ENCODE measurements around the gene TYR. TPM values are rescaled to one million over a fixed set of nuclear protein-coding genes. Genes with fewer than 3 reads are reported as not detected.
A peak's percentile ranks its signal among the peaks of the same experiment; 100 is the strongest.

Gene TYR
- total RNA-seq, 1 experiment from 2014 or later, result not detected

GRCh38 chr11:89168396-89168795 lies 9.3 kb upstream of the TYR start:
- H3K36me3 ChIP-seq (ENCODE audit: low read depth), result no peaks in the 10 kb centered on the region
- no peaks in the 10 kb centered on the region for H4K20me1 ChIP-seq (ENCODE audit: insufficient read depth)
- intact Hi-C loops (cut with micrococcal nuclease; ENCODE audit: unreplicated experiment), result no loop called here
- H3K9me2 ChIP-seq (ENCODE audit: insufficient read depth), result no peaks in the 10 kb centered on the region
- CTCF ChIA-PET, result no interaction called here
- H3K4me2 ChIP-seq, result no peak overlapping the region
- no peak overlapping the region for H3K4me3 ChIP-seq
- no peaks in the 10 kb centered on the region for H3K79me2 ChIP-seq (ENCODE audit: low read depth)
- H2AFZ ChIP-seq, result no peak overlapping the region
- no peaks in the 10 kb centered on the region for H3K9me3 ChIP-seq (ENCODE audit: insufficient read depth, low read depth)
- no peaks in the 10 kb centered on the region for H3K4me1 ChIP-seq (replicated peaks; ENCODE audit: insufficient read depth)
- TF ChIP-seq EZH2 (IDR thresholded peaks at IDR 0.05; ENCODE audit: low read depth), result no peak
- POLR2A ChIA-PET (ENCODE audit: unreplicated experiment), result no interaction called here
- H3F3A ChIP-seq (ENCODE audit: insufficient read depth, low read depth), result no peaks in the 10 kb centered on the region
- no TSS peak for BruUV-seq (replicated peaks)
- H3K27ac ChIP-seq, result no peak overlapping the region
- no peaks in the 10 kb centered on the region for H3K27me3 ChIP-seq (ENCODE audit: insufficient read depth, low read depth)
- DNase-seq, result no peak

GRCh38 chr11:89175796-89176195 lies 1.9 kb upstream of the TYR start:
- no peak overlapping the region for H3K27ac ChIP-seq
- H2AFZ ChIP-seq, result no peak overlapping the region
- no peaks in the 10 kb centered on the region for H3F3A ChIP-seq (ENCODE audit: insufficient read depth, low read depth)
- no peaks in the 10 kb centered on the region for H3K36me3 ChIP-seq (ENCODE audit: low read depth)
- no peaks in the 10 kb centered on the region for H3K9me2 ChIP-seq (ENCODE audit: insufficient read depth)
- TF ChIP-seq CTCF (conservative IDR thresholded peaks at IDR 0.05), result no peak
- TF ChIP-seq EZH2 (IDR thresholded peaks at IDR 0.05; ENCODE audit: low read depth), result no peak
- H4K20me1 ChIP-seq (ENCODE audit: insufficient read depth), result no peaks in the 10 kb centered on the region
- no peak for DNase-seq
- no TSS peak for BruUV-seq (replicated peaks)
- intact Hi-C loops (cut with micrococcal nuclease; ENCODE audit: unreplicated experiment), result no loop called here
- no peaks in the 10 kb centered on the region for H3K9me3 ChIP-seq (ENCODE audit: insufficient read depth, low read depth)
- H3K79me2 ChIP-seq (ENCODE audit: low read depth), result no peaks in the 10 kb centered on the region
- H3K4me3 ChIP-seq, result no peak overlapping the region
- no peaks in the 10 kb centered on the region for H3K4me1 ChIP-seq (replicated peaks; ENCODE audit: insufficient read depth)
- ChIA-PET POLR2A (ENCODE audit: unreplicated experiment) (no interaction called here), CTCF (no interaction called here)
- H3K27me3 ChIP-seq (ENCODE audit: insufficient read depth, low read depth), result no peaks in the 10 kb centered on the region
- no peak overlapping the region for H3K4me2 ChIP-seq

- H3K4me2 ChIP-seq, result no peak overlapping the region
- TF ChIP-seq EZH2 (IDR thresholded peaks at IDR 0.05; ENCODE audit: low read depth) (no peak), CTCF (conservative IDR thresholded peaks at IDR 0.05) (no peak)
- no peaks in the 10 kb centered on the region for H3K79me2 ChIP-seq (ENCODE audit: low read depth)
- no peaks in the 10 kb centered on the region for H3K9me2 ChIP-seq (ENCODE audit: insufficient read depth)
- H2AFZ ChIP-seq, result no peak overlapping the region
- intact Hi-C loops (cut with micrococcal nuclease; ENCODE audit: unreplicated experiment), result no loop called here
- H3K27me3 ChIP-seq (ENCODE audit: insufficient read depth, low read depth), result no peaks in the 10 kb centered on the region
- POLR2A ChIA-PET (ENCODE audit: unreplicated experiment), result no interaction called here
- no peaks in the 10 kb centered on the region for H3K36me3 ChIP-seq (ENCODE audit: low read depth)
- CTCF ChIA-PET, result no interaction called here
- no peaks in the 10 kb centered on the region for H3K9me3 ChIP-seq (ENCODE audit: insufficient read depth, low read depth)
- no peaks in the 10 kb centered on the region for H3F3A ChIP-seq (ENCODE audit: insufficient read depth, low read depth)
- H3K27ac ChIP-seq, result no peak overlapping the region
- H3K4me3 ChIP-seq, result no peak overlapping the region
- no peaks in the 10 kb centered on the region for H3K4me1 ChIP-seq (replicated peaks; ENCODE audit: insufficient read depth)
- no TSS peak for BruUV-seq (replicated peaks)
- DNase-seq, result no peak
- H4K20me1 ChIP-seq (ENCODE audit: insufficient read depth), result no peaks in the 10 kb centered on the region
Measured at GRCh38 chr11:89176938-89177337, 737 bp upstream of the TYR start.

- Histone ChIP-seq H3K36me3 (ENCODE audit: low read depth) (no peaks in the 10 kb centered on the region), H3K9me2 (ENCODE audit: insufficient read depth) (no peaks in the 10 kb centered on the region), H3F3A (ENCODE audit: insufficient read depth, low read depth) (no peaks in the 10 kb centered on the region), H3K9me3 (ENCODE audit: insufficient read depth, low read depth) (no peaks in the 10 kb centered on the region), H4K20me1 (ENCODE audit: insufficient read depth) (no peaks in the 10 kb centered on the region), H3K27ac (no peak overlapping the region), H3K27me3 (ENCODE audit: insufficient read depth, low read depth) (no peaks in the 10 kb centered on the region), H3K4me2 (peak overlapping the region; percentile 26), H2AFZ (no peak overlapping the region), H3K79me2 (ENCODE audit: low read depth) (no peaks in the 10 kb centered on the region), H3K4me1 (replicated peaks; ENCODE audit: insufficient read depth) (no peaks in the 10 kb centered on the region), H3K4me3 (no peak overlapping the region)
- BruUV-seq (replicated peaks), result no TSS peak
- no peak for TF ChIP-seq EZH2 (IDR thresholded peaks at IDR 0.05; ENCODE audit: low read depth)
- TF ChIP-seq CTCF (conservative IDR thresholded peaks at IDR 0.05), result no peak
- ChIA-PET CTCF (no interaction called here), POLR2A (ENCODE audit: unreplicated experiment) (no interaction called here)
- DNase-seq, result no peak
- intact Hi-C loops (cut with micrococcal nuclease; ENCODE audit: unreplicated experiment), result no loop called here
Measured at GRCh38 chr11:89181111-89181510, 3.4 kb downstream of the TYR start.

Measured in PC-9 (cell line).